Measurements from ENCODE around the gene SPCS1. TPM values are rescaled to one million over a fixed set of nuclear protein-coding genes. Genes with fewer than 3 reads are reported as not detected.

Gene SPCS1
- total RNA-seq, 1 experiment from 2014 or later = 93.2 TPM

DNA sequence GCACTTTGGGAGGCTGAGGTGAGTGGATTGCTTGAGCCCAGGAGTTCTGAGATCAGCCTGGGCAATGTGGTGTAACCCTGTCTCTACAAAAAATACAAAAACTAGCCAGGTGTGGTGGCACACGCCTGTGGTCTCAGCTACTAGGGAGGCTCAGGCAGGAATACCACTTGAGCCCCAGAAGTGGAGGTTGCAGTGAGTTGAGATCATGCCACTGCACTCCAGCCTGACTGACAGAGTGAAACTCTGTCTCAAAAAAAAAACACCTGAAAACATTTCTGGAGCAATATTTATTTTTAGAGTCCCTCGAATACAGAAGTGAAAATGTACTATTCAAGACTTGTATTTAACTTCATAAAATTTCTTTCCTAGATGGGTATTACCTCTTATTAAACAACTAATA, 4.6 kb downstream of the SPCS1 start:
- in situ Hi-C loops (cut with HindIII; ENCODE audit: low pct_unique_long_range_greater_than_20kb, low sequenced_read_pairs) = no loop called here
- Histone ChIP-seq H3K27ac (ENCODE audit: low read length) (no peak overlapping the region), H3K4me1 (ENCODE audit: control insufficient read depth, insufficient read depth, low read length) (peaks cover 6% of the 10 kb centered on the region), H3K9me3 (ENCODE audit: control insufficient read depth, insufficient read depth, low read depth, low read length) (no peaks in the 10 kb centered on the region), H3K27me3 (ENCODE audit: control insufficient read depth, insufficient read depth, low read length) (no peaks in the 10 kb centered on the region), H3K4me3 (ENCODE audit: low read depth in 2 of 2, low read length in 2 of 2) (no peak overlapping the region), H3K36me3 (ENCODE audit: control insufficient read depth, insufficient read depth, low read length) (peaks cover 18% of the 10 kb centered on the region)
- no peak for DNase-seq (ENCODE audit: low read depth, low spot score)
- BruUV-seq (replicated peaks) = no TSS peak
- ChIA-PET POLR2A (no interaction called here), CTCF (no interaction called here)
- intact Hi-C loops (cut with micrococcal nuclease; ENCODE audit: unreplicated experiment) = no loop called here
- TF ChIP-seq, protein P1, sequence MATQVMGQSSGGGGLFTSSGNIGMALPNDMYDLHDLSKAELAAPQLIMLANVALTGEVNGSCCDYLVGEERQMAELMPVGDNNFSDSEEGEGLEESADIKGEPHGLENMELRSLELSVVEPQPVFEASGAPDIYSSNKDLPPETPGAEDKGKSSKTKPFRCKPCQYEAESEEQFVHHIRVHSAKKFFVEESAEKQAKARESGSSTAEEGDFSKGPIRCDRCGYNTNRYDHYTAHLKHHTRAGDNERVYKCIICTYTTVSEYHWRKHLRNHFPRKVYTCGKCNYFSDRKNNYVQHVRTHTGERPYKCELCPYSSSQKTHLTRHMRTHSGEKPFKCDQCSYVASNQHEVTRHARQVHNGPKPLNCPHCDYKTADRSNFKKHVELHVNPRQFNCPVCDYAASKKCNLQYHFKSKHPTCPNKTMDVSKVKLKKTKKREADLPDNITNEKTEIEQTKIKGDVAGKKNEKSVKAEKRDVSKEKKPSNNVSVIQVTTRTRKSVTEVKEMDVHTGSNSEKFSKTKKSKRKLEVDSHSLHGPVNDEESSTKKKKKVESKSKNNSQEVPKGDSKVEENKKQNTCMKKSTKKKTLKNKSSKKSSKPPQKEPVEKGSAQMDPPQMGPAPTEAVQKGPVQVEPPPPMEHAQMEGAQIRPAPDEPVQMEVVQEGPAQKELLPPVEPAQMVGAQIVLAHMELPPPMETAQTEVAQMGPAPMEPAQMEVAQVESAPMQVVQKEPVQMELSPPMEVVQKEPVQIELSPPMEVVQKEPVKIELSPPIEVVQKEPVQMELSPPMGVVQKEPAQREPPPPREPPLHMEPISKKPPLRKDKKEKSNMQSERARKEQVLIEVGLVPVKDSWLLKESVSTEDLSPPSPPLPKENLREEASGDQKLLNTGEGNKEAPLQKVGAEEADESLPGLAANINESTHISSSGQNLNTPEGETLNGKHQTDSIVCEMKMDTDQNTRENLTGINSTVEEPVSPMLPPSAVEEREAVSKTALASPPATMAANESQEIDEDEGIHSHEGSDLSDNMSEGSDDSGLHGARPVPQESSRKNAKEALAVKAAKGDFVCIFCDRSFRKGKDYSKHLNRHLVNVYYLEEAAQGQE (IDR thresholded peaks at IDR 0.05; ENCODE audit: insufficient read depth in 1 of 2, low read depth in 2 of 2, low read length in 1 of 2) = no peak
- TF ChIP-seq POLR2AphosphoS5 (IDR thresholded peaks at IDR 0.05; ENCODE audit: low read depth, low read length) = no peak
- TF ChIP-seq SIN3A (IDR thresholded peaks at IDR 0.05; ENCODE audit: borderline replicate concordance, insufficient read depth, low read depth, low read length) = no peak
- TF ChIP-seq TCF7L2 (IDR thresholded peaks at IDR 0.05; ENCODE audit: low read depth, low read length) = no peak
- TF ChIP-seq, protein P2, sequence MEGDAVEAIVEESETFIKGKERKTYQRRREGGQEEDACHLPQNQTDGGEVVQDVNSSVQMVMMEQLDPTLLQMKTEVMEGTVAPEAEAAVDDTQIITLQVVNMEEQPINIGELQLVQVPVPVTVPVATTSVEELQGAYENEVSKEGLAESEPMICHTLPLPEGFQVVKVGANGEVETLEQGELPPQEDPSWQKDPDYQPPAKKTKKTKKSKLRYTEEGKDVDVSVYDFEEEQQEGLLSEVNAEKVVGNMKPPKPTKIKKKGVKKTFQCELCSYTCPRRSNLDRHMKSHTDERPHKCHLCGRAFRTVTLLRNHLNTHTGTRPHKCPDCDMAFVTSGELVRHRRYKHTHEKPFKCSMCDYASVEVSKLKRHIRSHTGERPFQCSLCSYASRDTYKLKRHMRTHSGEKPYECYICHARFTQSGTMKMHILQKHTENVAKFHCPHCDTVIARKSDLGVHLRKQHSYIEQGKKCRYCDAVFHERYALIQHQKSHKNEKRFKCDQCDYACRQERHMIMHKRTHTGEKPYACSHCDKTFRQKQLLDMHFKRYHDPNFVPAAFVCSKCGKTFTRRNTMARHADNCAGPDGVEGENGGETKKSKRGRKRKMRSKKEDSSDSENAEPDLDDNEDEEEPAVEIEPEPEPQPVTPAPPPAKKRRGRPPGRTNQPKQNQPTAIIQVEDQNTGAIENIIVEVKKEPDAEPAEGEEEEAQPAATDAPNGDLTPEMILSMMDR (IDR thresholded peaks at IDR 0.05) = no peak
- no peak for ATAC-seq

DNA sequence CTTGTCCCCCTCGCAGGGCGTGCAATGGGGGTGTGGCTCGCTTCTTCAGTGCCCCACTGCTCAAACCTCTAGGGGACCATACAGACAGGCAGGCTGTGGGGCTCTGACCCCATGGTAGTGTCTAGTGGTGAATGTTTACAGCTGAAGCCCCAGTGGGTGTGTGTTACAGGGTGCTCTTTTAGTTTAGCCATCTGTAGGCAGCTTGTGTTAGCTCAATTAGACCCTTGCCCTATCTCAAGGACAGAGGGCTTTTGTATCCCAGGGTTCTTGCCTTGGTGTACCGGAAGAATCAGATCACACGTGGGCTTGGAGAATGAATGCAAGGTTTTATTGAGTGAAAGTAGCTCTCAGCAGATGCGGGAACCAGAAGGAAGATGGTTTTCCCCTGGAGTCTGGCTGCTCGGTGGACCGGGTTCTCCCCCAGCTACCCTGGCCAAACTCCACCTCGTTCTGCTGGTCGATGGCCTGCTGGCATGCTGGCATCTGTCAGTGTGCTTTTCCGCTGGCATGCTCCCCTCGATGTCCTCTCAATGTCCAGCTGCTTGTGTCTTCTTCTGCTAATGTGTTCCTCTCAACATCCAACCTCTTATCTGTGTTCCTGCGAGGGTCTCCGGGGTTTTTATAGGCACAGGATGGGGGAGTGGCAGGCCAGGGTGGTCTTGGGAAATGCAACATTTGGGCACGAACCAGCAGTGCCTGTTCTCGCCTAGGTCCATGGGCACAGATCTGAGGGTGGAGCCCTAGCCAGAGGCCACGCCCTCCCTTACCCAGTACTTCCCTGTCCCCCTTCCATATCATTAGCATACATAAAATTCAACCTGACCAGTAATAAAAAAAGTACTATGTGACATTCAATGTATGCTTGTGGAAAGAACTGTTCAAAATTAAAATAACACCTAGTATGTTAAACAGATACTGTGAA, 6.6 kb downstream of the SPCS1 start:
- no peak for DNase-seq (ENCODE audit: low read depth, low spot score)
- intact Hi-C loops (cut with micrococcal nuclease; ENCODE audit: unreplicated experiment) = no loop called here
- Histone ChIP-seq H3K4me3 (ENCODE audit: low read depth in 2 of 2, low read length in 2 of 2) (no peak overlapping the region), H3K27ac (ENCODE audit: low read length) (no peak overlapping the region), H3K36me3 (ENCODE audit: control insufficient read depth, insufficient read depth, low read length) (peaks cover 11% of the 10 kb centered on the region), H3K27me3 (ENCODE audit: control insufficient read depth, insufficient read depth, low read length) (no peaks in the 10 kb centered on the region), H3K9me3 (ENCODE audit: control insufficient read depth, insufficient read depth, low read depth, low read length) (no peaks in the 10 kb centered on the region), H3K4me1 (ENCODE audit: control insufficient read depth, insufficient read depth, low read length) (peaks cover 4% of the 10 kb centered on the region)
- ChIA-PET POLR2A (no interaction called here), CTCF (no interaction called here)
- no TSS peak for BruUV-seq (replicated peaks)
- ATAC-seq = no peak
- in situ Hi-C loops (cut with HindIII; ENCODE audit: low pct_unique_long_range_greater_than_20kb, low sequenced_read_pairs) = no loop called here
- TF ChIP-seq, protein P1 (IDR thresholded peaks at IDR 0.05; ENCODE audit: insufficient read depth in 1 of 2, low read depth in 2 of 2, low read length in 1 of 2) = no peak
- TF ChIP-seq TCF7L2 (IDR thresholded peaks at IDR 0.05; ENCODE audit: low read depth, low read length) = no peak
- TF ChIP-seq, protein P2 (IDR thresholded peaks at IDR 0.05) = no peak
- TF ChIP-seq POLR2AphosphoS5 (IDR thresholded peaks at IDR 0.05; ENCODE audit: low read depth, low read length) = no peak
- no peak for TF ChIP-seq SIN3A (IDR thresholded peaks at IDR 0.05; ENCODE audit: borderline replicate concordance, insufficient read depth, low read depth, low read length)
